ENCODE data around the gene GTF2H2.
"Not testable (repeated sequence)": the region's sequence is repeated elsewhere in the genome, so short reads cannot be mapped to it uniquely, and the experiment has no call there.

The GTF2H2 gene

DNA sequence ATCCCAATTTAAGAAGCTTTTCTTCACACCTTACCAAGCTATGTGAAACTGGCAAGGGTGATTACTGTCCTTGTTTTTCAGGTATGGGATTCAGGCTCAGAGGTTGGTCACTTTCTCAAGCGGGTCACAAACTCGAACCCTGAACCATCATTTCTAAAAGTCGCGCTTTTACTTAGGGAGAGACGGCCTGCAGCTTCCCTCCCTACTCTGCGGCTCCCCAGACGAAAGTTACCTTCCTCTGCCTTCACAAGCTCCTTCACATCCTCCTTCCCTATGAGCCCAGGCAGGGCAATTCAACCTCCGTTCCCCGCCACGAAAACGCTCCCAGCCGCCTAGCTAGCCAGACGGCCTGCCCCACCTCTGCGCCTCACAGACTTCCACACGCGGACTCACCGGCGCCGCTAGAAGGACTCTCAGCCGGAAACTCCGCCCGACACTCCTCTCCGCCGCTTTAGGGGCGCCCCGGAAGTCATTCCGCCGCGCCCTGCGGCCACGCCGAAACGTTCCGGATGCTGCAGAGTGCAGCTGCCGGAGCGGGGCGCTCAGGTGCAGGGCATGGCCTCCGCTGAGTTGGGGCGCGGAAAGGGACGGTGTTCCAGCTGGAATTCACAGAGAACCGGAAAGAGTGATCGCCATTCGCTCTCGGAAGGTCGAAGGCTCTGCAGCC, at the start of gene GTF2H2:
TSS of gene GTF2H2 (minus strand) at position 415 of the 667 bp plus-strand sequence. CDS start 4,913 bp downstream, outside the sequence.
- DNase-seq, result not testable (repeated sequence)

- not testable (repeated sequence) for DNase-seq
These were observed 42.3 kb upstream of the GTF2H2 start for GRCh38 chr5:71109730-71110275.

- not testable (repeated sequence) for DNase-seq
These were observed 32.5 kb upstream of the GTF2H2 start for GRCh38 chr5:71099996-71100395.

DNA sequence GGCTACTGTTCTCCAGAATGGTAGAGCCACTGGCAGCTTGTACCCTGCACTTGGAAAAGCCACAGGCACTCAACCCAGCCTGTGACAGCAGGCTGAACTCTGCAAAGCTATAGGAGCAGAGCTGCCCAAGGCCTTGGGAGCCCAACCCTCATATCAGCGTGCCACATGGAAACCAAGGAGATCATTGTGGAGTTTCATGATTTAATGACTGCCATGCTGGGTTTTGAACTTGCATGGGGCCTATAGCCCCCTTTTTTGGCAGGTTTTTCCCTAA, 30.4 kb upstream of the GTF2H2 start:
- not testable (repeated sequence) for DNase-seq

DNA sequence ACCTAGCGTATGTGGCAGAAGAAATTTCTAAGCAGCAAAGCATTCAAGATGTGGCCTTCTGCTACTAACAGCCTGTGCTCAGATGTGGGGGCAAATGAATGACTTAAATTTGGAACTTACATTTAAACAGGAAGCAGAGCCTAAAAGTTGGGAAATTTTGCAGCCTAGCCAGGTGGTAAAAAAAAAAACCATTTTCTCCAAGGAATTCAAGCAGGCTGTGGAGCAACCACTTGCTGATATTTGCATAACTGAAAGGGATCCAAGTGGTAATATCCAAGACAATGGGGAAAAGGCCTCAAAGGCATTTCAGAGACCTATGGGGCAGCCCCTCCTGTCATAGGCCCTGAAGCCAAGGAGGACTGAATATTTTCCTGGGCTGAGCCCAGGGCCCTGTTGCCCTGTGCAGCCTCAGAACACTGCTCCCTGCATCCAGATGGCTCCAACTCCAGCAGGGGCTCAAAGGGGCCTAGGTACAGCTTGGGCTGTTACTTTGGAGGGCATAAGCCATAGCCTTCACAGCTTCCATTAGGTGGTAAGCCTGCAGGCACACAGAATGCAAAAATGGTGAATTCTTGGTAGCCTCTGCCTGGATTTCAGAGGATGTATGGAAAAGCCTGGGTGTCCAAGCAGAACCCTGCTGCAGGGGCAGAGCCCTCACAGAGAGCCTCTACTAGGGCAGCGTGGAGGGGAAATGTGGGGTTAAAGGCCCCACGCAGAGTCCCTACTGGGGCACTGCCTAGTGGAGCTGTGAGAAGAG, 29.9 kb upstream of the GTF2H2 start:
- not testable (repeated sequence) for DNase-seq

GRCh38 chr5:71089773-71090172, 22.3 kb upstream of the GTF2H2 start:
- DNase-seq, result not testable (repeated sequence)

- not testable (repeated sequence) for DNase-seq
These were observed 21.3 kb upstream of the GTF2H2 start for GRCh38 chr5:71088754-71089153.

GRCh38 chr5:71086145-71086544, 18.7 kb upstream of the GTF2H2 start:
- not testable (repeated sequence) for DNase-seq

DNA sequence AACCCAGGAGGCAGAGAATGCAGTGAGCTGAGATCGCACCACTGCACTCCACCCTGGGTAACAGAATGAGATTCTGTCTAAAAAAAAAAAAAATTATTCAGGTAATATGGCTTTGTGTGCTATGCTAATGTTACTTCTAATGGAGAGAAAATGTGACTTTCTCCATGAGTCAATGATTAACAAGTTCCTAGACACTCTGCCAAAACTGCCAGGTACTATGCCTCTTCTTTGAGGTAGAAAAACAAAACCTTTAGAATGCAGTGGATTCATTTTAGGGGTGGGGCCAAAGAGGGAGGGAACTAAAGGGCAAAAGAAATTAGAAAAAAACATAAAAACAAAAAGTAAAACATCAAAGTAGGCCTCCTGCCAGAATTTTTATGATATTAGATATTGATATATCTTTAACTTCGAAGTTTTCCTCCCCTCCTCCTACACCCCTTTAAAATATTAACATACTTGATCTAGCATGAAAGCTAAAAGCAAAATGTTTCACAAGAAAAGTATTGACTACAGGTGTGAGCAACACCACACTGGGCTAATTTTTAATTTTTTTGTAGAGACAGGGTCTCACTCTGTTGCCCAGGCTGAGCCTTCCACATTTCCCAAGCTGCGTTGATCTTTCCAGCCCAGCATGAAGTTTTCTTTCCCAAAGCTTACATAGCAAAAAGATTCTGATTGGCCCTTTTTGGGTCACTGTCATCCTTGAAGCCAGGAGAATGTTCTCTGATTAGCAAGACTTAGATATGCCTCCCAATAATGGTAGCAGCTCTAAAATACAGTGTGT, 17.0 kb upstream of the GTF2H2 start:
- not testable (repeated sequence) for DNase-seq

- DNase-seq, result not testable (repeated sequence)
These were observed 15.4 kb upstream of the GTF2H2 start for GRCh38 chr5:71082898-71083297.

DNA sequence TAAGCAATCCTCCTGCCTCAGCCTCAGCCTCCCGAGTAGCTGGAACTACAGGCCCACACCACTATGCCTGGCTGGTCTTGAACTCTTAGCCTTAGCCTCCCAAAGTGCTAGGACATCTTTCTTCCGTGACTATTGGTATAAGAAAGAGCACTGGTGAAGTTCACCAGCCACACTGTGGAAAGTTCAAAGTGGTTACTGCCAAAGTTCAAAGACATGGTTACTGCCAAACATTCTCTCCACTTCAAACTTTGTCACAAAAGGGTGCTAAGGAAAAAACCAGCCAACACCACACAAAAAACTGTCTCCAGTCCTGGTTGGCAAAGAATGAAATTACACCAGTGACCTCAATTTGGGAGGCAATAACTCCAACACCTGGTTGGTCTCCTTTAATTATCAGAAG, 14.9 kb upstream of the GTF2H2 start:
- DNase-seq, result not testable (repeated sequence)

DNA sequence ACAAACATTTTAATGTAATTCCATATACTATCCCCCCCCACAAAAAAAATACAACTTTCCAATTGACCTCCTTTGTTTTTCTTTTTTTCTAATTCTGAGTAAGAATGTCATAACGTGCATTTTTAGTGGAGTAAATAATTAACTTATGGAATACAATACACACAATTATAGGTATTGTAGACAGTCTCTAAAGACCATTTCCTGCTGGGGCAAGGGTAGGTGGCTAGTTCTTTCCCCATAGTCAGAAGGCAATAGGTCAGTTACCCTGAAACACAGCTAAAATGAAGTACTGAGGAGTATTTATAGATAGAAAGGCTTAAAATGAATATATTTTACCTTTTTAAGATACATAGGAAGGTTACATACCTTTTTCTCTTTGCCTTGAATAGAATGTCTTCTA, 6.2 kb downstream of the GTF2H2 start:
- DNase-seq, result not testable (repeated sequence)

DNA sequence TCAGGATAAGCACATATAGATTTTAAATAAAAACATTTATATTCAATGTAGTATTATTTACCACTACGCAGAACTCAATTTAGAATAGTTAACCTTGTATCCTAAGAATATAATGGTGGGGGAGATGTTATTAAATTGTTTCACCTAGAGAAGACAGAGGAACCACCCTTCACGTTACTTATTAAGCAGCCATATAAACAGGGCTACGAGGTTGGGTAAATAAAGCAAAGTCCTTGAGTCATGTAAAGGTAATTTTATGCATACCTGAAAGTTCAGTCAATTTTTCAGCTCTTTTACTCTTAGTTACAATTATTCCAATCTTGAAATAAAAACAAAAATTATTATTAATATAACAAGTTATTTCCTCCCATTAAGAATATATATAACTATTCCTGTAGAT, 8.1 kb downstream of the GTF2H2 start:
- DNase-seq, result not testable (repeated sequence)

DNA sequence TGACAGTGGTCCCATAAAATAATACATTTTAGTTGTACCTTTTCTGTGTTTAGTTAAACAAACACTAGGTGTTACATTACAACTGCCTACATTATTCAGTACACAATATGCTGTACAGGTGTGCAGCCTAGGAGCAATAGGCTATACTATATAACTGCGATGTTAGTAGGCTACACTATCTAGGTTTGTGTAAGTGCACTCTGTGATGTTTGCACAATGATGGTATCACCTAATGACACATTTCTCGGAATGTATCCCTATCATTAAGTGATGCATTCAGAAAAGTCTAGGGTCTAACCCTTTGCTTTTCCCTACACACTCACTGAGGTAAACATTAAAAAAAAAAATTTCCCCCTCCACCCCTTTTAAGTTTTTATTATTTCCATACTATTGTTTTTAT, 22.7 kb downstream of the GTF2H2 start:
- DNase-seq, result not testable (repeated sequence)

DNA sequence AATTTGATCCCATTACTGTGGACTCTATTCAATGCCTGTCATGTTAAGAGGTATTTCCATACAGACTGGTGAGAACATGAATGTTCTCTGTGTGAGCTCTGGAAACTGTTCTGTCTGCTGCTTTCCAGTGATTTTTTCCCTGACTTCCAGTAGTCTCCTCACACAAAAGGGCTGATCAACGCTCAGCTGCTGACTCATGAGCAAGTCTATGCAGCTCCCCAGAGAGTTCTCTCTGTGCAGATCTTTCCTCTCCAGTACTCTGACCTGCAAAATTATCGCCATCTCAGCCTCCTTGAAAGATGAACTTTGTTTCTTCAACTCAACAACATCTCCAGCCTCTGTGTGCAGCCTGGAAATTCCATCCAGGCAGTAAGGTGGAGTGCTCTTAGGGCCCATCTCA, 23.3 kb downstream of the GTF2H2 start:
- not testable (repeated sequence) for DNase-seq

- not testable (repeated sequence) for DNase-seq
These were observed 36.3 kb downstream of the GTF2H2 start for GRCh38 chr5:71031046-71031776.

- not testable (repeated sequence) for DNase-seq
These were observed 42.1 kb downstream of the GTF2H2 start, which contains the start of gene NAIP for GRCh38 chr5:71025289-71025953. NAIP (minus strand) TSS chr5:71025339; CDS start chr5:71012915, 12,424 bp downstream.

- not testable (repeated sequence) for DNase-seq
These were observed 46.8 kb downstream of the GTF2H2 start for GRCh38 chr5:71020643-71021042.

DNA sequence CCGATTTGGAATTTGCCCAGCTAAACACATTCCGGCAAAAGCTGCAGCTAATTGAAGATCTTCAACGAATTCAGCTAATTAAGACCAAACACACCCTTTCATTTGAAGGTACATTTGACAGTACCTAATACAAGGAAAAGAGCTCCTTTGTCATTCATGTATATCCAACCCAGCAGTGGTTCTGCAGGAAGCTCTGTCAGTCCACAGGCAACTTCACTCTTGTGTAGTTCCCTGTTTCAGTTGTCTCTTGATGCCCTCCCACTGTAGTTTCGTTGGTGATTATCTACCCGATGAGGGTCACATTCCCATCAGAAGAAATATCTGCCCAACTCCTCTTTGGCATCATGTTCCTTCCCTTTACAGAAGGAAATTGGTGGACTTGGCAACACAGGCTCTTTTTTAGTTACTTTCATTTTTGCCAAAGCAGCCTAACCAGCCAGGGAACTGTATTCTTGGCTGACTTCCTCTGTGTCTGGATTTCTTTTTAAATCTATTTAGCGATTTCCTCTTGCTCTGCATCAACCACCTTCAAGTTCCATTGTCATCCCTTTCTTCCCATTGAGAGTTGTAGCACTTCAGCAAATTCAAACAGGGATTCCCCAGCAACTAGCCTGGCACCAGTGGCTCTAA, 49.0 kb downstream of the GTF2H2 start:
- not testable (repeated sequence) for DNase-seq

DNA sequence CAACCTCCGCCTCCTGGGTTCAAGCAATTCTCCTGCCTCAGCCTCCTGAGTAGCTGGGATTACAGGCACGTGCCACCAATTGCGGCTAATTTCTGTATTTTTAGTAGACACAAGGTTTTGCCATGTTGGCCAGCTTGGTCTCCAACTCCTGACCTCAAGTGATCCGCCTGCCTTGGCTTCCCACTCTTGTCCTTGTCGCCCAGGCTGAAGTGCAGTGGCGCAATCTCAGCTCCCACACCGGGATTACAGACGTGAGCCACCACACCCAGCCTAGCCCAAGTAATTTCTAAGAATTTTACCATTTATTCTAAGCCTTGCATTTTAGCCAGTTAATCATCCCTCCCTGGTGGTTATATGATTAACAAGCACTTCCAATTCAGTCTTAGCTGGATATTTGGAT, 53.3 kb downstream of the GTF2H2 start:
- no peak for DNase-seq

- DNase-seq, result no peak
These were observed 53.9 kb downstream of the GTF2H2 start for GRCh38 chr5:71013575-71013974.

All from NCI-H774 (cell line).